Epithelial cell of alveolus of lung (primary cell): ENCODE data around the gene MYH3. TPM values are rescaled to one million over a fixed set of nuclear protein-coding genes. Genes with fewer than 3 reads are reported as not detected.

ENCODE experiments used
- total RNA-seq: library from RNA; depleted of rRNA; stranded (reverse); fragments of >200 nt; gene quantifications from 2 replicates; pipeline ENCODE4 v1.2.1, GENCODE V29; 2015

MYH3 gene
- under 0.01 and 13.7 TPM in 2 replicates for total RNA-seq

GRCh38 chr17:10657148-10657547 is at the start of gene MYH3:
TSS of gene MYH3 (minus strand) at chr17:10657309. CDS start at chr17:10655064, 2,245 bp downstream.

GRCh38 chr17:10697092-10698081 is 40.3 kb upstream of the MYH3 start, which contains the start of the genes ADPRM and SCO1:
TSS of gene ADPRM (plus strand) at chr17:10697594. CDS start at chr17:10704927, 7,333 bp downstream.
TSS of gene SCO1 (minus strand) at chr17:10697533. CDS start at chr17:10697507, 26 bp downstream.

Other genes starting within 250 kb of the MYH3 start
- gene MYH8, start 235.4 kb downstream of the MYH3 start, total RNA-seq: 0.88 TPM in 1 of 2 replicates, not detected in the other
- gene MYH4, start 187.8 kb downstream of the MYH3 start, total RNA-seq: not detected in 2 replicates
- gene MYH1, start 138.8 kb downstream of the MYH3 start, total RNA-seq: not detected in 2 replicates
- gene MYH2, start 107.7 kb downstream of the MYH3 start, total RNA-seq: 1.8 TPM in 1 of 2 replicates, not detected in the other
- gene SCO1, start 40.2 kb upstream of the MYH3 start, total RNA-seq: 19.3 and 20.2 TPM in 2 replicates
- gene ADPRM, start 40.3 kb upstream of the MYH3 start, total RNA-seq: 9.2 and 13.1 TPM in 2 replicates
- gene TMEM220, start 72.7 kb upstream of the MYH3 start, total RNA-seq: 1.4 and 8.9 TPM in 2 replicates
- not detected in 2 replicates for gene TMEM238L, start 146.8 kb upstream of the MYH3 start, total RNA-seq
- gene PIRT, start 180.8 kb upstream of the MYH3 start, total RNA-seq: not detected in 2 replicates